DLD1 (cell line): ENCODE data around the gene NUMB.

ENCODE experiments used
- in situ Hi-C: cut with HindIII; loops from 2 replicates; pipeline ENCODE4 v1.10.0; 2017; ENCODE audit warnings: low sequenced_read_pairs

Gene NUMB

GRCh38 chr14:73236157-73236556 is 222.2 kb downstream of the NUMB start:
- in situ Hi-C loops, result no loop called here

- in situ Hi-C loops, result no loop called here
Measured at GRCh38 chr14:73235531-73236155, 222.7 kb downstream of the NUMB start.

GRCh38 chr14:73234586-73235394 is 223.6 kb downstream of the NUMB start:
- in situ Hi-C loops, result loop anchor here (5.0 kb wide), 1 partner anchor 67 kb away; no protein-coding TSS in a partner anchor

- in situ Hi-C loops, result loop anchor here (5.0 kb wide), 1 partner anchor 67 kb away; no protein-coding TSS in a partner anchor
Measured at GRCh38 chr14:73234029-73234428, 224.3 kb downstream of the NUMB start.

- in situ Hi-C loops, result loop anchor here (5.0 kb wide), 1 partner anchor 66 kb away; no protein-coding TSS in a partner anchor
Measured at GRCh38 chr14:73233564-73233963, 224.8 kb downstream of the NUMB start.

- in situ Hi-C loops, result loop anchor here (5.0 kb wide), 1 partner anchor 66 kb away; no protein-coding TSS in a partner anchor
Measured at GRCh38 chr14:73232984-73233383, 225.4 kb downstream of the NUMB start.

GRCh38 chr14:73231981-73232851 is 226.1 kb downstream of the NUMB start:
- in situ Hi-C loops, result loop anchor here (5.0 kb wide), 1 partner anchor 65 kb away; no protein-coding TSS in a partner anchor

GRCh38 chr14:73230051-73230450 is 228.3 kb downstream of the NUMB start:
- in situ Hi-C loops, result loop anchor here (5.0 kb wide), 1 partner anchor 63 kb away; no protein-coding TSS in a partner anchor

GRCh38 chr14:73227812-73228781 is 230.2 kb downstream of the NUMB start:
- in situ Hi-C loops, result no loop called here

- in situ Hi-C loops, result no loop called here
Measured at GRCh38 chr14:73225496-73225895, 232.8 kb downstream of the NUMB start.
